ENCODE data around the gene RBM39. TPM values are rescaled to one million over a fixed set of nuclear protein-coding genes. Genes with fewer than 3 reads are reported as not detected.

RBM39 gene
- total and polyA plus RNA-seq, 2 of the 13 experiments (the other 11 are each of a cell fraction or from before 2014, with no cell fraction given): 788 to 920 TPM

GRCh38 chr20:35663516-35664465, 78.3 kb downstream of the RBM39 start (continued):
- TF ChIP-seq, protein P1, sequence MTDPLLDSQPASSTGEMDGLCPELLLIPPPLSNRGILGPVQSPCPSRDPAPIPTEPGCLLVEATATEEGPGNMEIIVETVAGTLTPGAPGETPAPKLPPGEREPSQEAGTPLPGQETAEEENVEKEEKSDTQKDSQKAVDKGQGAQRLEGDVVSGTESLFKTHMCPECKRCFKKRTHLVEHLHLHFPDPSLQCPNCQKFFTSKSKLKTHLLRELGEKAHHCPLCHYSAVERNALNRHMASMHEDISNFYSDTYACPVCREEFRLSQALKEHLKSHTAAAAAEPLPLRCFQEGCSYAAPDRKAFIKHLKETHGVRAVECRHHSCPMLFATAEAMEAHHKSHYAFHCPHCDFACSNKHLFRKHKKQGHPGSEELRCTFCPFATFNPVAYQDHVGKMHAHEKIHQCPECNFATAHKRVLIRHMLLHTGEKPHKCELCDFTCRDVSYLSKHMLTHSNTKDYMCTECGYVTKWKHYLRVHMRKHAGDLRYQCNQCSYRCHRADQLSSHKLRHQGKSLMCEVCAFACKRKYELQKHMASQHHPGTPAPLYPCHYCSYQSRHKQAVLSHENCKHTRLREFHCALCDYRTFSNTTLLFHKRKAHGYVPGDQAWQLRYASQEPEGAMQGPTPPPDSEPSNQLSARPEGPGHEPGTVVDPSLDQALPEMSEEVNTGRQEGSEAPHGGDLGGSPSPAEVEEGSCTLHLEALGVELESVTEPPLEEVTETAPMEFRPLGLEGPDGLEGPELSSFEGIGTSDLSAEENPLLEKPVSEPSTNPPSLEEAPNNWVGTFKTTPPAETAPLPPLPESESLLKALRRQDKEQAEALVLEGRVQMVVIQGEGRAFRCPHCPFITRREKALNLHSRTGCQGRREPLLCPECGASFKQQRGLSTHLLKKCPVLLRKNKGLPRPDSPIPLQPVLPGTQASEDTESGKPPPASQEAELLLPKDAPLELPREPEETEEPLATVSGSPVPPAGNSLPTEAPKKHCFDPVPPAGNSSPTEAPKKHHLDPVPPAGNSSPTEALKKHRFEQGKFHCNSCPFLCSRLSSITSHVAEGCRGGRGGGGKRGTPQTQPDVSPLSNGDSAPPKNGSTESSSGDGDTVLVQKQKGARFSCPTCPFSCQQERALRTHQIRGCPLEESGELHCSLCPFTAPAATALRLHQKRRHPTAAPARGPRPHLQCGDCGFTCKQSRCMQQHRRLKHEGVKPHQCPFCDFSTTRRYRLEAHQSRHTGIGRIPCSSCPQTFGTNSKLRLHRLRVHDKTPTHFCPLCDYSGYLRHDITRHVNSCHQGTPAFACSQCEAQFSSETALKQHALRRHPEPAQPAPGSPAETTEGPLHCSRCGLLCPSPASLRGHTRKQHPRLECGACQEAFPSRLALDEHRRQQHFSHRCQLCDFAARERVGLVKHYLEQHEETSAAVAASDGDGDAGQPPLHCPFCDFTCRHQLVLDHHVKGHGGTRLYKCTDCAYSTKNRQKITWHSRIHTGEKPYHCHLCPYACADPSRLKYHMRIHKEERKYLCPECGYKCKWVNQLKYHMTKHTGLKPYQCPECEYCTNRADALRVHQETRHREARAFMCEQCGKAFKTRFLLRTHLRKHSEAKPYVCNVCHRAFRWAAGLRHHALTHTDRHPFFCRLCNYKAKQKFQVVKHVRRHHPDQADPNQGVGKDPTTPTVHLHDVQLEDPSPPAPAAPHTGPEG (CRISPR knock-in tag; IDR thresholded peaks at IDR 0.05): no peak
- TF ChIP-seq ZNF512B (CRISPR knock-in tag; IDR thresholded peaks at IDR 0.05; ENCODE audit: borderline replicate concordance) (peak; percentile 38; the same call in 1 of the 2 replicates), ZNF441 (CRISPR knock-in tag; IDR thresholded peaks at IDR 0.05; ENCODE audit: borderline replicate concordance) (0 out of 2 replicates have a peak, but pooled peaks have one; percentile 43), POGZ (CRISPR knock-in tag; IDR thresholded peaks at IDR 0.05) (no peak), FLYWCH1 (CRISPR knock-in tag; IDR thresholded peaks at IDR 0.05) (0 out of 2 replicates have a peak, but pooled peaks have one; percentile 22), SNAI1 (CRISPR knock-in tag; IDR thresholded peaks at IDR 0.05; ENCODE audit: borderline replicate concordance) (0 out of 2 replicates have a peak, but pooled peaks have one; percentile 68), SNAPC2 (CRISPR knock-in tag; IDR thresholded peaks at IDR 0.05) (0 out of 2 replicates have a peak, but pooled peaks have one; percentile 12), ZNF180 (CRISPR knock-in tag; IDR thresholded peaks at IDR 0.05; ENCODE audit: borderline replicate concordance, low read depth) (no peak), SP140L (CRISPR knock-in tag; IDR thresholded peaks at IDR 0.05; ENCODE audit: borderline replicate concordance) (peak; percentile 90; the same call in 1 of the 2 replicates), ZNF547 (CRISPR knock-in tag; IDR thresholded peaks at IDR 0.05) (no peak), GPN1 (CRISPR knock-in tag; IDR thresholded peaks at IDR 0.05; ENCODE audit: borderline replicate concordance) (no peak), GFI1 (CRISPR knock-in tag; IDR thresholded peaks at IDR 0.05; ENCODE audit: borderline replicate concordance) (peak; percentile 44; the same call in 1 of the 2 replicates)
- TF ChIP-seq, protein P2, sequence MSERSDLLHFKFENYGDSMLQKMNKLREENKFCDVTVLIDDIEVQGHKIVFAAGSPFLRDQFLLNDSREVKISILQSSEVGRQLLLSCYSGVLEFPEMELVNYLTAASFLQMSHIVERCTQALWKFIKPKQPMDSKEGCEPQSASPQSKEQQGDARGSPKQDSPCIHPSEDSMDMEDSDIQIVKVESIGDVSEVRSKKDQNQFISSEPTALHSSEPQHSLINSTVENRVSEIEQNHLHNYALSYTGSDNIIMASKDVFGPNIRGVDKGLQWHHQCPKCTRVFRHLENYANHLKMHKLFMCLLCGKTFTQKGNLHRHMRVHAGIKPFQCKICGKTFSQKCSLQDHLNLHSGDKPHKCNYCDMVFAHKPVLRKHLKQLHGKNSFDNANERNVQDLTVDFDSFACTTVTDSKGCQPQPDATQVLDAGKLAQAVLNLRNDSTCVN (CRISPR knock-in tag; IDR thresholded peaks at IDR 0.05; ENCODE audit: borderline replicate concordance): 0 out of 2 replicates have a peak, but pooled peaks have one; percentile 38
- TF ChIP-seq, protein P3, sequence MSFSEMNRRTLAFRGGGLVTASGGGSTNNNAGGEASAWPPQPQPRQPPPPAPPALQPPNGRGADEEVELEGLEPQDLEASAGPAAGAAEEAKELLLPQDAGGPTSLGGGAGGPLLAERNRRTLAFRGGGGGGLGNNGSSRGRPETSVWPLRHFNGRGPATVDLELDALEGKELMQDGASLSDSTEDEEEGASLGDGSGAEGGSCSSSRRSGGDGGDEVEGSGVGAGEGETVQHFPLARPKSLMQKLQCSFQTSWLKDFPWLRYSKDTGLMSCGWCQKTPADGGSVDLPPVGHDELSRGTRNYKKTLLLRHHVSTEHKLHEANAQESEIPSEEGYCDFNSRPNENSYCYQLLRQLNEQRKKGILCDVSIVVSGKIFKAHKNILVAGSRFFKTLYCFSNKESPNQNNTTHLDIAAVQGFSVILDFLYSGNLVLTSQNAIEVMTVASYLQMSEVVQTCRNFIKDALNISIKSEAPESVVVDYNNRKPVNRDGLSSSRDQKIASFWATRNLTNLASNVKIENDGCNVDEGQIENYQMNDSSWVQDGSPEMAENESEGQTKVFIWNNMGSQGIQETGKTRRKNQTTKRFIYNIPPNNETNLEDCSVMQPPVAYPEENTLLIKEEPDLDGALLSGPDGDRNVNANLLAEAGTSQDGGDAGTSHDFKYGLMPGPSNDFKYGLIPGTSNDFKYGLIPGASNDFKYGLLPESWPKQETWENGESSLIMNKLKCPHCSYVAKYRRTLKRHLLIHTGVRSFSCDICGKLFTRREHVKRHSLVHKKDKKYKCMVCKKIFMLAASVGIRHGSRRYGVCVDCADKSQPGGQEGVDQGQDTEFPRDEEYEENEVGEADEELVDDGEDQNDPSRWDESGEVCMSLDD (CRISPR knock-in tag; IDR thresholded peaks at IDR 0.05; ENCODE audit: borderline replicate concordance): no peak
